ENCODE measurements around the gene HAS3. TPM values are rescaled to one million over a fixed set of nuclear protein-coding genes. Genes with fewer than 3 reads are reported as not detected.
A peak's percentile ranks its signal among the peaks of the same experiment; 100 is the strongest.

HAS3 gene
- total RNA-seq, 1 experiment from 2014 or later = 100 TPM

DNA sequence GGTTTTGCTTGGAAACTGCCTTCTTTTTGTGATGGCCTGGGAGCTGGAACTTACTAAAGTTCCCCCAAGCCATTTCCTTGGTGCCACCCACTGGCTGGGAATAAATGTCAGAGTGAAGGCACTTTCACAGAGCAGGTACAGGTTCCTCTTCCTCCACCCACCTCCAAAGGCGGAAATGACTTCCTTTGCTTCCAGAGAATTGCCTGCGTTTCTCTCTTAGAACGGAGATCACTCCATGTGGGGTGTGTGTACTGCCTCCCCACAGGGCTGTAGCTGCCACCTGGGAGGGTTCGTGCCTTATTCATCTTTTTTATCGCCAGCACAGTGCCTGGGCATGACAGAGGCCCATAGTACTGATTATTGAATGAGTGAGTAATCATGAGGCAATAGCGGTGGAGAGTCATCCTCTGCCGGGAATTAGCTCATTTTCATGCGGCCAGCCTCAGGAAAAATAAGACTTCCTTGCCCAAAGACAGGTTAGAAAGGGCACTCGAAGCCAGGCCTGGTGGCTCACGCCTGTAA, 32.2 kb upstream of the HAS3 start:
- no peaks in the 10 kb centered on the region for H3K9me3 Mint-ChIP-seq
- WGBS (ENCODE audit: extremely low coverage, insufficient read length, low lambda C conversion rate) = no CpG with 5 or more reads among the region's 10 CpGs
- Histone ChIP-seq H2AK5ac (ENCODE audit: insufficient read length, low read length) (no peak overlapping the region), H2AFZ (ENCODE audit: low read length) (no peak overlapping the region), H3K4me1 (ENCODE audit: insufficient read depth, low read length) (peaks cover 19% of the 10 kb centered on the region; the same call in 1 of the 2 replicates), H4K5ac (ENCODE audit: insufficient read length, low read depth, low read length) (no peak overlapping the region), H4K20me1 (ENCODE audit: control insufficient read depth, insufficient read depth, insufficient read length) (no peaks in the 10 kb centered on the region), H3K56ac (ENCODE audit: insufficient read length, low read depth, low read length) (no peak overlapping the region), H2BK120ac (ENCODE audit: low read depth, low read length, poor library complexity, severe bottlenecking) (no peak overlapping the region), H3K27ac (ENCODE audit: insufficient read length, low read depth, low read length) (peak overlapping the region; percentile 13), H2BK5ac (ENCODE audit: insufficient read length, low read length) (no peak overlapping the region), H3K27me3 (ENCODE audit: insufficient read depth, low read length) (no peaks in the 10 kb centered on the region), H3K9me3 (ENCODE audit: control insufficient read depth, low read depth, low read length) (no peaks in the 10 kb centered on the region), H3K23ac (ENCODE audit: insufficient read length, low read depth, low read length) (no peak overlapping the region), H2BK12ac (ENCODE audit: insufficient read length, low read depth, low read length) (no peak overlapping the region), H2BK15ac (ENCODE audit: low read depth, low read length) (no peak overlapping the region), H4K91ac (ENCODE audit: insufficient read length, low read depth, low read length) (no peak overlapping the region), H2BK20ac (ENCODE audit: low read depth, low read length, poor library complexity, severe bottlenecking) (no peak overlapping the region), H3T11ph (ENCODE audit: low read length) (no peak overlapping the region), H3K14ac (ENCODE audit: insufficient read depth, low read length) (no peak overlapping the region), H3K23me2 (ENCODE audit: insufficient read length, low read depth, low read length, poor library complexity, severe bottlenecking) (no peaks in the 10 kb centered on the region), H3K79me1 (ENCODE audit: insufficient read depth, low read depth, low read length, poor library complexity, severe bottlenecking) (no peaks in the 10 kb centered on the region), H3K18ac (ENCODE audit: insufficient read length, low read depth, low read length) (peak overlapping the region; percentile 46), H3K9ac (ENCODE audit: extremely low read depth, insufficient read length, low read length) (no peak overlapping the region), H3K4ac (ENCODE audit: low read depth, low read length) (no peak overlapping the region; the same call in 1 of the 2 replicates), H4K8ac (replicated peaks; ENCODE audit: insufficient read length, low read depth, low read length) (no peak overlapping the region), H3K79me2 (ENCODE audit: insufficient read depth, low read length) (no peaks in the 10 kb centered on the region), H3K4me2 (ENCODE audit: insufficient read depth, insufficient read length, low read length) (peak overlapping the region; percentile 1)
- H3K27me3 Mint-ChIP-seq (ENCODE audit: low read depth) = peaks cover 5% of the 10 kb centered on the region
- TF ChIP-seq, protein P1, sequence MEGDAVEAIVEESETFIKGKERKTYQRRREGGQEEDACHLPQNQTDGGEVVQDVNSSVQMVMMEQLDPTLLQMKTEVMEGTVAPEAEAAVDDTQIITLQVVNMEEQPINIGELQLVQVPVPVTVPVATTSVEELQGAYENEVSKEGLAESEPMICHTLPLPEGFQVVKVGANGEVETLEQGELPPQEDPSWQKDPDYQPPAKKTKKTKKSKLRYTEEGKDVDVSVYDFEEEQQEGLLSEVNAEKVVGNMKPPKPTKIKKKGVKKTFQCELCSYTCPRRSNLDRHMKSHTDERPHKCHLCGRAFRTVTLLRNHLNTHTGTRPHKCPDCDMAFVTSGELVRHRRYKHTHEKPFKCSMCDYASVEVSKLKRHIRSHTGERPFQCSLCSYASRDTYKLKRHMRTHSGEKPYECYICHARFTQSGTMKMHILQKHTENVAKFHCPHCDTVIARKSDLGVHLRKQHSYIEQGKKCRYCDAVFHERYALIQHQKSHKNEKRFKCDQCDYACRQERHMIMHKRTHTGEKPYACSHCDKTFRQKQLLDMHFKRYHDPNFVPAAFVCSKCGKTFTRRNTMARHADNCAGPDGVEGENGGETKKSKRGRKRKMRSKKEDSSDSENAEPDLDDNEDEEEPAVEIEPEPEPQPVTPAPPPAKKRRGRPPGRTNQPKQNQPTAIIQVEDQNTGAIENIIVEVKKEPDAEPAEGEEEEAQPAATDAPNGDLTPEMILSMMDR (conservative IDR thresholded peaks at IDR 0.05) = no peak
- H3K4me1 Mint-ChIP-seq = peaks cover 41 to 49% of the 10 kb centered on the region in 2 experiments
- H3K27ac Mint-ChIP-seq = peak overlapping the region in 2 of 3 experiments; percentile 90 to 93; a peak in 4 of 7 replicates
- 0 out of 7 replicates have a peak, but pooled peaks cover 0 to 2% (median 0%) of the 10 kb centered on the region in 3 experiments for H3K36me3 Mint-ChIP-seq (ENCODE audit: insufficient read depth in 1 of 3, low read depth in 3 of 3)
- H3K4me3 Mint-ChIP-seq = peak overlapping the region in 1 of 2 experiments; percentile 61; a peak in 2 of 5 replicates
- no peak for DNase-seq

All from H9 (cell line).